Activated CD4-positive, CD25-positive, alpha-beta regulatory T cell (primary cell): ENCODE measurements around the gene IL12B.
A peak's percentile ranks its signal among the peaks of the same experiment; 100 is the strongest.
"Not testable (repeated sequence)": the region's sequence is repeated elsewhere in the genome, so short reads cannot be mapped to it uniquely, and the experiment has no call there.

Experiments used
- DNase-seq, 4 experiments: peaks; one replicate each; lab custom pipeline; 2025; lab: John Stamatoyannopoulos, UW

IL12B gene

GRCh38 chr5:159332800-159333544 lies 2.7 kb upstream of the IL12B start:
- no peak for DNase-seq

GRCh38 chr5:159331093-159331973 lies 1.0 kb upstream of the IL12B start:
- DNase-seq, result peak; percentile 42 to 64 (median 51)

GRCh38 chr5:159324986-159325385 lies 5.3 kb downstream of the IL12B start:
- DNase-seq, result no peak

GRCh38 chr5:159324102-159324755 lies 6.1 kb downstream of the IL12B start:
- DNase-seq, result no peak

GRCh38 chr5:159322180-159322579 lies 8.1 kb downstream of the IL12B start:
- DNase-seq, result no peak

GRCh38 chr5:159319832-159320231 lies 10.5 kb downstream of the IL12B start:
- DNase-seq, result no peak

- DNase-seq, result no peak
These were observed 10.9 kb downstream of the IL12B start for GRCh38 chr5:159319363-159319762.

- DNase-seq, result no peak
These were observed 11.8 kb downstream of the IL12B start for GRCh38 chr5:159318448-159318847.

GRCh38 chr5:159317849-159318248 lies 12.4 kb downstream of the IL12B start:
- DNase-seq, result no peak

- DNase-seq, result peak in 3 of 4 experiments; percentile 3 to 17 (median 9)
These were observed 13.5 kb downstream of the IL12B start for GRCh38 chr5:159316519-159317383.

GRCh38 chr5:159313197-159313596 lies 17.1 kb downstream of the IL12B start:
- no peak for DNase-seq

GRCh38 chr5:159311063-159311462 lies 19.2 kb downstream of the IL12B start:
- no peak for DNase-seq

- no peak for DNase-seq
These were observed 19.8 kb downstream of the IL12B start for GRCh38 chr5:159310511-159310910.

GRCh38 chr5:159309689-159310433 lies 20.4 kb downstream of the IL12B start:
- DNase-seq, result no peak

- no peak for DNase-seq
These were observed 25.2 kb downstream of the IL12B start for GRCh38 chr5:159304961-159305595.

- DNase-seq, result no peak
These were observed 27.0 kb downstream of the IL12B start for GRCh38 chr5:159303286-159303685.

- not testable (repeated sequence) for DNase-seq
These were observed 28.1 kb downstream of the IL12B start for GRCh38 chr5:159301929-159302860.

GRCh38 chr5:159301466-159301865 lies 28.8 kb downstream of the IL12B start:
- DNase-seq, result no peak

- not testable (repeated sequence) for DNase-seq
These were observed 33.0 kb downstream of the IL12B start for GRCh38 chr5:159297300-159297699.
